ENCODE measurements around the gene P3R3URF.

DNA sequence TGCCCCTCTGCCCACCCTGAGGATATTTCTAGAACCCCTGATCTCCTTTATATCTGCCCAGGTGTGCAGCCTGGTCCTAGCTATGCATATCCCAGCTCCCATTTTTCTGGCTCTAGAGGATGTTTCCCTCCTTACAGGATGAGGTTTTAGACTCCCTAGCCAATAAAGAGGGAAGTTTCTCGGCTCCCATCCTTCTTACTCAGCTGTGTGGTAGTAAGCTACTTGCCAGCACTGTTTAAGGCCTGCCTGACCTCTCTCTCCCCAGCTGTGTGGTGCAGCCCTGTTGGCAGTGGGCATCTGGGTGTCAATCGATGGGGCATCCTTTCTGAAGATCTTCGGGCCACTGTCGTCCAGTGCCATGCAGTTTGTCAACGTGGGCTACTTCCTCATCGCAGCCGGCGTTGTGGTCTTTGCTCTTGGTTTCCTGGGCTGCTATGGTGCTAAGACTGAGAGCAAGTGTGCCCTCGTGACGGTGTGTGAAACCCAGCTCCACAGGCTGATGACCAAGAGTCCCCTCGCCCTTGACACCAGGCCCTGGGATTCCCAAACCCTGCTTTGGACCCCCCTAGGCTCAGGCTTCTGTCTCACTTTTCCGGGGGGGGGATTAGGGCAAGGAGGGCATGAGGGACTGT lies 7.8 kb upstream of the P3R3URF start:
- TF ChIP-seq, protein P1, sequence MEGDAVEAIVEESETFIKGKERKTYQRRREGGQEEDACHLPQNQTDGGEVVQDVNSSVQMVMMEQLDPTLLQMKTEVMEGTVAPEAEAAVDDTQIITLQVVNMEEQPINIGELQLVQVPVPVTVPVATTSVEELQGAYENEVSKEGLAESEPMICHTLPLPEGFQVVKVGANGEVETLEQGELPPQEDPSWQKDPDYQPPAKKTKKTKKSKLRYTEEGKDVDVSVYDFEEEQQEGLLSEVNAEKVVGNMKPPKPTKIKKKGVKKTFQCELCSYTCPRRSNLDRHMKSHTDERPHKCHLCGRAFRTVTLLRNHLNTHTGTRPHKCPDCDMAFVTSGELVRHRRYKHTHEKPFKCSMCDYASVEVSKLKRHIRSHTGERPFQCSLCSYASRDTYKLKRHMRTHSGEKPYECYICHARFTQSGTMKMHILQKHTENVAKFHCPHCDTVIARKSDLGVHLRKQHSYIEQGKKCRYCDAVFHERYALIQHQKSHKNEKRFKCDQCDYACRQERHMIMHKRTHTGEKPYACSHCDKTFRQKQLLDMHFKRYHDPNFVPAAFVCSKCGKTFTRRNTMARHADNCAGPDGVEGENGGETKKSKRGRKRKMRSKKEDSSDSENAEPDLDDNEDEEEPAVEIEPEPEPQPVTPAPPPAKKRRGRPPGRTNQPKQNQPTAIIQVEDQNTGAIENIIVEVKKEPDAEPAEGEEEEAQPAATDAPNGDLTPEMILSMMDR (IDR thresholded peaks at IDR 0.05; ENCODE audit: insufficient read depth, low read length, poor library complexity, severe bottlenecking): no peak
- TF ChIP-seq EZH2phosphoT487 (conservative IDR thresholded peaks at IDR 0.05; ENCODE audit: low read length): no peak
